ENCODE data around the gene WDR33. TPM values are rescaled to one million over a fixed set of nuclear protein-coding genes. Genes with fewer than 3 reads are reported as not detected.

WDR33 gene
- total and polyA plus RNA-seq, 9 of the 15 experiments (the other 6 are each of a cell fraction or from before 2014, with no cell fraction given), result 24.2 to 57.4 (median 38.4) TPM

GRCh38 chr2:127679680-127680361, 131.2 kb downstream of the WDR33 start (continued):
- no peak for TF ChIP-seq ATF3 (IDR thresholded peaks at IDR 0.05)
- TF ChIP-seq ATF3 (CRISPR knock-in tag; conservative IDR thresholded peaks at IDR 0.05), result no peak
- TF ChIP-seq ZNF121 (CRISPR knock-in tag; conservative IDR thresholded peaks at IDR 0.05), result no peak
- no peak for TF ChIP-seq PTTG1 (tag; IDR thresholded peaks at IDR 0.05; ENCODE audit: low read depth)

GRCh38 chr2:127678991-127679390, 132.0 kb downstream of the WDR33 start:
- H3K27ac ChIP-seq (ENCODE audit: extremely low read depth, low read depth, low read length), result no peak overlapping the region
- ChIA-PET POLR2A (no interaction called here), CTCF (ENCODE audit: low intra/inter-chr PET ratio) (no interaction called here)
- peaks cover 0 to 22% of the 10 kb centered on the region in 2 experiments; a peak in 3 of 5 replicates for H3K4me1 ChIP-seq (replicated peaks in 1 of 2; ENCODE audit: control insufficient read depth in 2 of 2, insufficient read depth in 2 of 2, low read length in 2 of 2)
- DNase-seq (ENCODE audit: extremely low read depth in 1 of 4, low spot score in 3 of 4), result no peak
- 0% methylated on average over 5 of the region's 6 CpGs for WGBS (ENCODE audit: insufficient coverage, low coverage, missing lambda C conversion rate)
- no peak overlapping the region for H3K4me2 ChIP-seq (ENCODE audit: insufficient read depth, low read length)
- H2AFZ ChIP-seq (ENCODE audit: low read depth, low read length), result no peak overlapping the region
- no peak for FAIRE-seq
- no peak for ATAC-seq
- peaks cover 46 to 70% of the 10 kb centered on the region in 2 experiments for H3K27me3 ChIP-seq (ENCODE audit: control insufficient read depth in 2 of 2, insufficient read depth in 2 of 2, low read length in 2 of 2)
- H3K9me3 ChIP-seq (replicated peaks; ENCODE audit: control insufficient read depth, insufficient read depth, low read depth, low read length), result no peaks in the 10 kb centered on the region
- in situ Hi-C loops (cut with MboI) (no loop called here), intact Hi-C loops (cut with micrococcal nuclease) (no loop called here)
- no peaks in the 10 kb centered on the region for H3K9me1 ChIP-seq (ENCODE audit: control insufficient read depth, insufficient read depth, low read length)
- H3K36me3 ChIP-seq (ENCODE audit: control insufficient read depth, insufficient read depth, low read length), result no peaks in the 10 kb centered on the region
- H4K20me1 ChIP-seq (replicated peaks; ENCODE audit: control insufficient read depth, insufficient read depth, low read length), result peaks cover 6% of the 10 kb centered on the region; the same call in 1 of the 2 replicates
- no TSS peak for BruUV-seq (replicated peaks)
- H3K9ac ChIP-seq (ENCODE audit: insufficient read depth in 1 of 2, low read depth in 2 of 2, low read length in 2 of 2), result no peak overlapping the region
- H3K4me3 ChIP-seq, result no peak overlapping the region
- no peaks in the 10 kb centered on the region for H3K79me2 ChIP-seq (ENCODE audit: control insufficient read depth, insufficient read depth, low read length)
- TF ChIP-seq ZBTB49 (CRISPR knock-in tag; IDR thresholded peaks at IDR 0.05; ENCODE audit: borderline replicate concordance) (no peak), TCF15 (CRISPR knock-in tag; IDR thresholded peaks at IDR 0.05) (no peak), ZNF212 (CRISPR knock-in tag; IDR thresholded peaks at IDR 0.05) (no peak), TCF3 (CRISPR knock-in tag; IDR thresholded peaks at IDR 0.05) (no peak), ZNF695 (CRISPR knock-in tag; IDR thresholded peaks at IDR 0.05) (no peak), HEY1 (CRISPR knock-in tag; IDR thresholded peaks at IDR 0.05; ENCODE audit: borderline replicate concordance) (no peak), NONO (IDR thresholded peaks at IDR 0.05; ENCODE audit: low read depth in 2 of 2, low read length in 1 of 2) (no peak), CBX3 (IDR thresholded peaks at IDR 0.05; ENCODE audit: borderline replicate concordance in 1 of 2, low read length in 2 of 2) (no peak), MAX (CRISPR knock-in tag; IDR thresholded peaks at IDR 0.05) (no peak), ZNF77 (CRISPR knock-in tag; IDR thresholded peaks at IDR 0.05) (no peak), ZNF311 (CRISPR knock-in tag; IDR thresholded peaks at IDR 0.05) (no peak), ATF7 (IDR thresholded peaks at IDR 0.05) (no peak), SMC3 (conservative IDR thresholded peaks at IDR 0.05; ENCODE audit: insufficient read depth, low read depth, low read length) (no peak)
